ENCODE measurements around the gene CWC22. TPM values are rescaled to one million over a fixed set of nuclear protein-coding genes. Genes with fewer than 3 reads are reported as not detected.

The CWC22 gene
- total RNA-seq, 1 experiment from 2014 or later: 28.4 TPM

- peaks cover 9% of the 10 kb centered on the region for H3K36me3 Mint-ChIP-seq
- H3K4me1 Mint-ChIP-seq: peaks cover 4% of the 10 kb centered on the region
- no peak overlapping the region for H3K27ac Mint-ChIP-seq
- ATAC-seq (no peak), DNase-seq (ENCODE audit: low spot score) (no peak)
- no peaks in the 10 kb centered on the region for H3K27me3 Mint-ChIP-seq (ENCODE audit: low read depth)
- ChIA-PET CTCF (no interaction called here), POLR2A (no interaction called here)
- H3K9me3 Mint-ChIP-seq: peaks cover 24% of the 10 kb centered on the region
- TF ChIP-seq ZNF416 (CRISPR knock-in tag; IDR thresholded peaks at IDR 0.05) (no peak), FOXJ3 (CRISPR knock-in tag; IDR thresholded peaks at IDR 0.05; ENCODE audit: borderline replicate concordance) (no peak)
- TF ChIP-seq, protein P1, sequence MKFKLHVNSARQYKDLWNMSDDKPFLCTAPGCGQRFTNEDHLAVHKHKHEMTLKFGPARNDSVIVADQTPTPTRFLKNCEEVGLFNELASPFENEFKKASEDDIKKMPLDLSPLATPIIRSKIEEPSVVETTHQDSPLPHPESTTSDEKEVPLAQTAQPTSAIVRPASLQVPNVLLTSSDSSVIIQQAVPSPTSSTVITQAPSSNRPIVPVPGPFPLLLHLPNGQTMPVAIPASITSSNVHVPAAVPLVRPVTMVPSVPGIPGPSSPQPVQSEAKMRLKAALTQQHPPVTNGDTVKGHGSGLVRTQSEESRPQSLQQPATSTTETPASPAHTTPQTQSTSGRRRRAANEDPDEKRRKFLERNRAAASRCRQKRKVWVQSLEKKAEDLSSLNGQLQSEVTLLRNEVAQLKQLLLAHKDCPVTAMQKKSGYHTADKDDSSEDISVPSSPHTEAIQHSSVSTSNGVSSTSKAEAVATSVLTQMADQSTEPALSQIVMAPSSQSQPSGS (CRISPR knock-in tag; IDR thresholded peaks at IDR 0.05; ENCODE audit: borderline replicate concordance, low read depth): no peak
- H3K4me3 Mint-ChIP-seq: no peak overlapping the region
Observed at GRCh38 chr2:179900655-179901054, 106.4 kb downstream of the CWC22 start.

GRCh38 chr2:179899666-179900065 lies 107.4 kb downstream of the CWC22 start:
- Mint-ChIP-seq H3K36me3 (peaks cover 9% of the 10 kb centered on the region), H3K27ac (no peak overlapping the region), H3K4me1 (peaks cover 4% of the 10 kb centered on the region), H3K27me3 (ENCODE audit: low read depth) (no peaks in the 10 kb centered on the region), H3K9me3 (peaks cover 22% of the 10 kb centered on the region), H3K4me3 (no peak overlapping the region)
- POLR2A ChIA-PET: no interaction called here
- CTCF ChIA-PET: interaction anchor here (0.9 to 2.4 kb wide), 3 partner anchors 36 to 57 kb away, joined by 3 to 23 read pairs (median 20); no protein-coding TSS in a partner anchor
- DNase-seq (ENCODE audit: low spot score) (no peak), ATAC-seq (no peak)
- TF ChIP-seq ZNF232 (CRISPR knock-in tag; IDR thresholded peaks at IDR 0.05) (no peak), SP1 (CRISPR knock-in tag; conservative IDR thresholded peaks at IDR 0.05) (no peak), ZNF532 (CRISPR knock-in tag; IDR thresholded peaks at IDR 0.05; ENCODE audit: borderline replicate concordance) (no peak), TCF7 (CRISPR knock-in tag; IDR thresholded peaks at IDR 0.05; ENCODE audit: low read depth) (no peak), NR1H2 (CRISPR knock-in tag; IDR thresholded peaks at IDR 0.05) (no peak), ZNF121 (CRISPR knock-in tag; IDR thresholded peaks at IDR 0.05) (no peak), MXD4 (CRISPR knock-in tag; IDR thresholded peaks at IDR 0.05; ENCODE audit: borderline replicate concordance) (no peak)
- TF ChIP-seq, protein P2, sequence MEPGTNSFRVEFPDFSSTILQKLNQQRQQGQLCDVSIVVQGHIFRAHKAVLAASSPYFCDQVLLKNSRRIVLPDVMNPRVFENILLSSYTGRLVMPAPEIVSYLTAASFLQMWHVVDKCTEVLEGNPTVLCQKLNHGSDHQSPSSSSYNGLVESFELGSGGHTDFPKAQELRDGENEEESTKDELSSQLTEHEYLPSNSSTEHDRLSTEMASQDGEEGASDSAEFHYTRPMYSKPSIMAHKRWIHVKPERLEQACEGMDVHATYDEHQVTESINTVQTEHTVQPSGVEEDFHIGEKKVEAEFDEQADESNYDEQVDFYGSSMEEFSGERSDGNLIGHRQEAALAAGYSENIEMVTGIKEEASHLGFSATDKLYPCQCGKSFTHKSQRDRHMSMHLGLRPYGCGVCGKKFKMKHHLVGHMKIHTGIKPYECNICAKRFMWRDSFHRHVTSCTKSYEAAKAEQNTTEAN (CRISPR knock-in tag; IDR thresholded peaks at IDR 0.05): no peak
- TF ChIP-seq, protein P3, sequence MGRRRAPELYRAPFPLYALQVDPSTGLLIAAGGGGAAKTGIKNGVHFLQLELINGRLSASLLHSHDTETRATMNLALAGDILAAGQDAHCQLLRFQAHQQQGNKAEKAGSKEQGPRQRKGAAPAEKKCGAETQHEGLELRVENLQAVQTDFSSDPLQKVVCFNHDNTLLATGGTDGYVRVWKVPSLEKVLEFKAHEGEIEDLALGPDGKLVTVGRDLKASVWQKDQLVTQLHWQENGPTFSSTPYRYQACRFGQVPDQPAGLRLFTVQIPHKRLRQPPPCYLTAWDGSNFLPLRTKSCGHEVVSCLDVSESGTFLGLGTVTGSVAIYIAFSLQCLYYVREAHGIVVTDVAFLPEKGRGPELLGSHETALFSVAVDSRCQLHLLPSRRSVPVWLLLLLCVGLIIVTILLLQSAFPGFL (CRISPR knock-in tag; IDR thresholded peaks at IDR 0.05; ENCODE audit: borderline replicate concordance): no peak
- TF ChIP-seq, protein P4, sequence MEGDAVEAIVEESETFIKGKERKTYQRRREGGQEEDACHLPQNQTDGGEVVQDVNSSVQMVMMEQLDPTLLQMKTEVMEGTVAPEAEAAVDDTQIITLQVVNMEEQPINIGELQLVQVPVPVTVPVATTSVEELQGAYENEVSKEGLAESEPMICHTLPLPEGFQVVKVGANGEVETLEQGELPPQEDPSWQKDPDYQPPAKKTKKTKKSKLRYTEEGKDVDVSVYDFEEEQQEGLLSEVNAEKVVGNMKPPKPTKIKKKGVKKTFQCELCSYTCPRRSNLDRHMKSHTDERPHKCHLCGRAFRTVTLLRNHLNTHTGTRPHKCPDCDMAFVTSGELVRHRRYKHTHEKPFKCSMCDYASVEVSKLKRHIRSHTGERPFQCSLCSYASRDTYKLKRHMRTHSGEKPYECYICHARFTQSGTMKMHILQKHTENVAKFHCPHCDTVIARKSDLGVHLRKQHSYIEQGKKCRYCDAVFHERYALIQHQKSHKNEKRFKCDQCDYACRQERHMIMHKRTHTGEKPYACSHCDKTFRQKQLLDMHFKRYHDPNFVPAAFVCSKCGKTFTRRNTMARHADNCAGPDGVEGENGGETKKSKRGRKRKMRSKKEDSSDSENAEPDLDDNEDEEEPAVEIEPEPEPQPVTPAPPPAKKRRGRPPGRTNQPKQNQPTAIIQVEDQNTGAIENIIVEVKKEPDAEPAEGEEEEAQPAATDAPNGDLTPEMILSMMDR (IDR thresholded peaks at IDR 0.05): no peak

Data from WTC11 (cell line).